DND-41 (cell line): ENCODE results near the gene DNAH3.
"Not testable (repeated sequence)": the region's sequence is repeated elsewhere in the genome, so short reads cannot be mapped to it uniquely, and the experiment has no call there.

Experiments
- ATAC-seq: fragments of 200-7000 bp; cut with Tn5 transposase; 3 replicates; pipeline ENCODE4 v1.9.1; 2021; ENCODE audit warnings: low read depth; ENCODE audit not compliant: insufficient read depth
- DNase-seq: peaks from one replicate; pipeline ENCODE4 v3.0.0-alpha.2; 2020
- H2AFZ ChIP-seq: 2 replicates; pipeline ENCODE4 v1.6.0; 2012; ENCODE audit warnings: low read depth, low read length
- H3K27ac ChIP-seq: 2 replicates; pipeline ENCODE4 v1.5.1; 2012; ENCODE audit warnings: low read length, inconsistent platforms
- H3K27me3 ChIP-seq: fragments of 200-600 bp; sonication (generic); 2 replicates; pipeline ENCODE4 v1.6.0; 2012; ENCODE audit warnings: low read length, mild to moderate bottlenecking, inconsistent platforms; ENCODE audit not compliant: insufficient read depth, poor library complexity
- H3K36me3 ChIP-seq: 2 replicates; pipeline ENCODE4 v1.5.1; 2012; ENCODE audit warnings: low read length, inconsistent platforms; ENCODE audit not compliant: insufficient read depth
- H3K4me1 ChIP-seq: 2 replicates; pipeline ENCODE4 v1.5.1; 2012; ENCODE audit warnings: mild to moderate bottlenecking, low read length; ENCODE audit not compliant: insufficient read depth
- H3K4me2 ChIP-seq: 2 replicates; pipeline ENCODE4 v1.6.0; 2012; ENCODE audit warnings: mild to moderate bottlenecking, moderate library complexity, low read length, inconsistent platforms; ENCODE audit not compliant: insufficient read depth
- H3K4me3 ChIP-seq, 2 experiments: fragments of 200-600 bp in 1 of 2; shearing (Covaris generic) in 1 of 2; 2 replicates each; pipeline ENCODE4 v1.5.1; 2012 to 2016; ENCODE audit warnings: inconsistent platforms in 2 of 2, low read length in 2 of 2, mild to moderate bottlenecking in 2 of 2, low read depth in 1 of 2, moderate library complexity in 1 of 2
- H3K79me2 ChIP-seq: 2 replicates; pipeline ENCODE4 v1.6.0; 2012; ENCODE audit warnings: low read length, inconsistent platforms; ENCODE audit not compliant: insufficient read depth
- H3K9ac ChIP-seq: 2 replicates; pipeline ENCODE4 v1.6.0; 2012; ENCODE audit warnings: low read depth, mild to moderate bottlenecking, inconsistent platforms, low read length, moderate library complexity
- H3K9me3 ChIP-seq: 2 replicates; pipeline ENCODE4 v1.5.1; 2012; ENCODE audit warnings: low read length, moderate library complexity, mild to moderate bottlenecking, inconsistent platforms; ENCODE audit not compliant: insufficient read depth, severe bottlenecking
- H4K20me1 ChIP-seq: 2 replicates; pipeline ENCODE4 v1.6.0; 2012; ENCODE audit warnings: low read length; ENCODE audit not compliant: insufficient read depth
- CTCF ChIP-seq: IDR thresholded peaks from 2 replicates; pipeline ENCODE4 v1.5.1; 2012; ENCODE audit warnings: borderline replicate concordance, low read length, moderate library complexity, mild to moderate bottlenecking; ENCODE audit not compliant: poor library complexity, severe bottlenecking; ENCODE audit errors: extremely low read depth
- EZH2 ChIP-seq: IDR thresholded peaks from 3 replicates; pipeline ENCODE4 v1.6.1; 2012; ENCODE audit warnings: borderline replicate concordance, low read depth, mild to moderate bottlenecking, moderate library complexity, low read length, inconsistent platforms; ENCODE audit not compliant: severe bottlenecking

Gene DNAH3

GRCh38 chr16:20949660-20950059, 201.0 kb downstream of the DNAH3 start:
- Histone ChIP-seq H3K36me3 (no peaks in the 10 kb centered on the region), H3K4me3 (no peak overlapping the region), H3K4me1 (no peaks in the 10 kb centered on the region), H4K20me1 (no peaks in the 10 kb centered on the region), H3K27me3 (no peaks in the 10 kb centered on the region), H3K4me2 (no peak overlapping the region), H3K9ac (no peak overlapping the region), H3K27ac (no peak overlapping the region), H3K79me2 (no peaks in the 10 kb centered on the region), H3K9me3 (no peaks in the 10 kb centered on the region), H2AFZ (no peak overlapping the region)
- ATAC-seq (no peak), DNase-seq (no peak)
- no peak for TF ChIP-seq EZH2
- TF ChIP-seq CTCF: no peak

GRCh38 chr16:20948444-20948843, 202.2 kb downstream of the DNAH3 start:
- no peaks in the 10 kb centered on the region for H3K27me3 ChIP-seq
- H3K9me3 ChIP-seq: no peaks in the 10 kb centered on the region
- no peak overlapping the region for H3K4me2 ChIP-seq
- H3K27ac ChIP-seq: no peak overlapping the region
- no peak for ATAC-seq
- no peaks in the 10 kb centered on the region for H3K4me1 ChIP-seq
- no peaks in the 10 kb centered on the region for H3K36me3 ChIP-seq
- no peak overlapping the region for H3K4me3 ChIP-seq
- H3K9ac ChIP-seq: no peak overlapping the region
- H2AFZ ChIP-seq: no peak overlapping the region
- H4K20me1 ChIP-seq: no peaks in the 10 kb centered on the region
- H3K79me2 ChIP-seq: no peaks in the 10 kb centered on the region
- DNase-seq: no peak
- TF ChIP-seq EZH2 (no peak), CTCF (no peak)

GRCh38 chr16:20946015-20946629, 204.5 kb downstream of the DNAH3 start:
- H3K27ac ChIP-seq: no peak overlapping the region

GRCh38 chr16:20945575-20945875, 205.1 kb downstream of the DNAH3 start:
- not testable (repeated sequence) for H2AFZ ChIP-seq, H3K36me3 ChIP-seq, DNase-seq, H3K79me2 ChIP-seq, H3K9ac ChIP-seq, H3K4me2 ChIP-seq, H3K4me3 ChIP-seq, ATAC-seq, H3K4me1 ChIP-seq, H3K27me3 ChIP-seq, H3K9me3 ChIP-seq, H3K27ac ChIP-seq, H4K20me1 ChIP-seq

More at GRCh38 chr16:20946015-20946629, 204.5 kb downstream of the DNAH3 start:
- no peak overlapping the region for H2AFZ ChIP-seq
- no peaks in the 10 kb centered on the region for H3K36me3 ChIP-seq
- no peak overlapping the region for H3K9ac ChIP-seq
- no peak overlapping the region for H3K4me3 ChIP-seq
- H3K9me3 ChIP-seq: no peaks in the 10 kb centered on the region
- DNase-seq: no peak
- TF ChIP-seq CTCF (no peak), EZH2 (no peak)
- H3K79me2 ChIP-seq: no peaks in the 10 kb centered on the region
- H3K27me3 ChIP-seq: no peaks in the 10 kb centered on the region
- no peak for ATAC-seq
- H4K20me1 ChIP-seq: no peaks in the 10 kb centered on the region
- H3K4me1 ChIP-seq: no peaks in the 10 kb centered on the region
- H3K4me2 ChIP-seq: no peak overlapping the region
